ENCODE data around the gene CPNE6. TPM values are rescaled to one million over a fixed set of nuclear protein-coding genes. Genes with fewer than 3 reads are reported as not detected.
A peak's percentile ranks its signal among the peaks of the same experiment; 100 is the strongest.

Gene CPNE6
- not detected in 2 replicates for total RNA-seq (2016; rRNA removed; fragmentation: Illumina TruSeq; extraction: Trizol)
- not detected in 2 replicates for total RNA-seq (2016; cell fraction: cytosol; rRNA removed; fragmentation: Illumina TruSeq; extraction: Trizol; ENCODE audit: low read depth)
- not detected in 2 replicates for total RNA-seq (2016; cell fraction: insoluble cytoplasmic fraction; rRNA removed; fragmentation: Illumina TruSeq; extraction: Trizol)
- total RNA-seq (2016; cell fraction: membrane; rRNA removed; fragmentation: Illumina TruSeq; extraction: Trizol) = not detected in 2 replicates
- total RNA-seq (2016; cell fraction: nucleus; rRNA removed; fragmentation: Illumina TruSeq; extraction: Trizol) = not detected in 2 replicates
- 0.03 TPM in 1 of 2 replicates, not detected in the other for polyA plus RNA-seq (2011; rRNA removed)
- not detected in 2 replicates for polyA plus RNA-seq (2011; cell fraction: cytosol; rRNA removed)
- polyA plus RNA-seq (2011; cell fraction: nucleus; rRNA removed) = 0.06 and 0.16 TPM in 2 replicates
- polyA plus RNA-seq (2012) = 0.05 TPM in 1 of 2 replicates, not detected in the other
- not detected in 2 replicates for polyA plus RNA-seq (2016; cell fraction: cytosol; fragmentation: Illumina TruSeq; extraction: Trizol; ENCODE audit: low read depth)
- not detected in 2 replicates for polyA plus RNA-seq (2016; cell fraction: insoluble cytoplasmic fraction; fragmentation: Illumina TruSeq; extraction: Trizol; ENCODE audit: low read depth)
- polyA plus RNA-seq (2016; cell fraction: membrane; fragmentation: Illumina TruSeq; extraction: Trizol; ENCODE audit: low read depth) = not detected in 2 replicates
- polyA plus RNA-seq (2016; cell fraction: nucleus; fragmentation: Illumina TruSeq; extraction: Trizol; ENCODE audit: insufficient read depth, low read depth) = not detected in 2 replicates
- polyA minus RNA-seq (2011; rRNA and poly(A)+ RNA removed; ENCODE audit: low replicate concordance) = 0.16 TPM in 1 of 2 replicates, not detected in the other
- polyA minus RNA-seq (2011; cell fraction: cytosol; rRNA and poly(A)+ RNA removed) = not detected in 2 replicates
- not detected in 2 replicates for polyA minus RNA-seq (2011; cell fraction: nucleus; rRNA and poly(A)+ RNA removed)
- Bru-seq, nascent RNA = not detected
- not detected for BruChase-seq, experiment 1, labeled RNA remaining after a 6-hour chase
- not detected for BruChase-seq, experiment 2, labeled RNA remaining after a 2-hour chase
- long read RNA-seq, experiment 1 = 0 reads
- long read RNA-seq, experiment 2 = 0 reads

DNA sequence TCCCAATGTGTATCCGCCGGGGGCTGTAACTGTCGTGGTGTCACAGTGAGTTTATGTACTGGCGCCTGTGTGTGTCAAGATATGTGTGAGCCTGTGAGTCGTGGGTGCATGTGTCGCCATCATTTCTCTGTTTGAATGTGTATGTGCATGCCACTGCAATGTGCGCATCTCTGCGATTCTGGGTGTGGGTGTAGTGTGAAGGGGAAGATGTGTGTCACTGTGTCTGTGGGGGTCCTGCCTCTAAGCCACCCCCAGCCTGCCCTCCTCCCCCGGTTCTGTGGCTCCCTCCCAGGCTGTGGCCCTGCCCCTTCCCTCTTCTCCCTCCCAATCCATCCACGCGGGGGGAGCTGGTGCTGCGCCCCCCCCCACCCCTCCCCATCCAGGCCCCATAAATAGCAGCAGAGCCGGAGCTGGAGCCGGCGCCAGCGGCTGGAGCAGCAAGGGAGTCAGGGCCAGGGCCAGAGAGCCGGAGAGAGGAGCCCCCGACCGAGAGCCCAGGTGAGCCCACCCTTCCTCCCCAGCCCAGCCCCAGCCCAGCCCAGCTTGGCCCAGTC is at the start of gene CPNE6:
Gene CPNE6 (plus strand): TSS at position 419 of the 554 bp plus-strand sequence. CDS start 1,375 bp downstream, outside the sequence.
- H3K79me2 ChIP-seq (ENCODE audit: insufficient read depth, low read length) = no peaks in the 10 kb centered on the region
- no peak within 1 kb of the TSS for H3K9ac ChIP-seq (ENCODE audit: insufficient read depth, low read depth, low read length)
- peaks cover 13 to 56% of the 10 kb centered on the region in 2 experiments; a peak in 4 of 5 replicates for H3K27me3 ChIP-seq (ENCODE audit: control insufficient read depth in 1 of 2, insufficient read depth in 2 of 2, low read length in 2 of 2)
- H2AFZ ChIP-seq (ENCODE audit: low read length) = no peak within 1 kb of the TSS
- no peaks in the 10 kb centered on the region for H4K20me1 ChIP-seq (ENCODE audit: insufficient read depth, low read length)
- no peak within 1 kb of the TSS for H3K4me2 ChIP-seq (ENCODE audit: low read depth, low read length)
- TF ChIP-seq ZSCAN25 (CRISPR knock-in tag; IDR thresholded peaks at IDR 0.05) = no peak
- TF ChIP-seq, protein P1, sequence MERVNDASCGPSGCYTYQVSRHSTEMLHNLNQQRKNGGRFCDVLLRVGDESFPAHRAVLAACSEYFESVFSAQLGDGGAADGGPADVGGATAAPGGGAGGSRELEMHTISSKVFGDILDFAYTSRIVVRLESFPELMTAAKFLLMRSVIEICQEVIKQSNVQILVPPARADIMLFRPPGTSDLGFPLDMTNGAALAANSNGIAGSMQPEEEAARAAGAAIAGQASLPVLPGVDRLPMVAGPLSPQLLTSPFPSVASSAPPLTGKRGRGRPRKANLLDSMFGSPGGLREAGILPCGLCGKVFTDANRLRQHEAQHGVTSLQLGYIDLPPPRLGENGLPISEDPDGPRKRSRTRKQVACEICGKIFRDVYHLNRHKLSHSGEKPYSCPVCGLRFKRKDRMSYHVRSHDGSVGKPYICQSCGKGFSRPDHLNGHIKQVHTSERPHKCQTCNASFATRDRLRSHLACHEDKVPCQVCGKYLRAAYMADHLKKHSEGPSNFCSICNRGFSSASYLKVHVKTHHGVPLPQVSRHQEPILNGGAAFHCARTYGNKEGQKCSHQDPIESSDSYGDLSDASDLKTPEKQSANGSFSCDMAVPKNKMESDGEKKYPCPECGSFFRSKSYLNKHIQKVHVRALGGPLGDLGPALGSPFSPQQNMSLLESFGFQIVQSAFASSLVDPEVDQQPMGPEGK (CRISPR knock-in tag; IDR thresholded peaks at IDR 0.05) = peak; percentile 33
- ChIA-PET POLR2A (interaction anchor here (0.8 to 8.3 kb wide), 5 partner anchors 9 to 44 kb away, joined by 3 to 68 read pairs (median 3); partner anchors contain the start of genes DCAF11, NRL and PCK2), CTCF (ENCODE audit: low intra/inter-chr PET ratio, low total read pairs) (no interaction called here)
- ATAC-seq (no peak), FAIRE-seq (no peak), DNase-seq (ENCODE audit: low spot score) (no peak)
- no peaks in the 10 kb centered on the region for H3K9me3 ChIP-seq (ENCODE audit: low read length)
- no peak within 1 kb of the TSS for H3K27ac ChIP-seq (ENCODE audit: extremely low read length, insufficient read depth, low read length)
- H3K4me1 ChIP-seq (ENCODE audit: insufficient read depth, low read length) = peaks cover 55% of the 10 kb centered on the region
- in situ Hi-C loops (cut with HindIII; ENCODE audit: extremely low pct_ligation_motif_present, low pct_unique_long_range_greater_than_20kb) (no loop called here), intact Hi-C loops (cut with micrococcal nuclease; ENCODE audit: unreplicated experiment) (no loop called here)
- H3K4me3 ChIP-seq (replicated peaks in 1 of 3; ENCODE audit: insufficient read depth in 1 of 3, low read depth in 2 of 3, low read length in 3 of 3) = no peak within 1 kb of the TSS
- WGBS (ENCODE audit: low lambda C conversion rate) = 46% methylated on average over 19 of the region's 19 CpGs
- no peaks in the 10 kb centered on the region for H3K36me3 ChIP-seq (replicated peaks in 1 of 2; ENCODE audit: control insufficient read depth in 1 of 2, insufficient read depth in 2 of 2, low read length in 2 of 2)
- BruUV-seq (replicated peaks) = no TSS peak

Data from HepG2 (cell line).